HK-2 (cell line): ENCODE data around the gene SPINDOC.
"Not testable (repeated sequence)": the region's sequence is repeated elsewhere in the genome, so short reads cannot be mapped to it uniquely, and the experiment has no call there.

Source experiments
- DNase-seq: peaks from one replicate; pipeline ENCODE4 v3.0.0-alpha.2; 2018; ENCODE audit not compliant: unreplicated experiment

The SPINDOC gene

DNA sequence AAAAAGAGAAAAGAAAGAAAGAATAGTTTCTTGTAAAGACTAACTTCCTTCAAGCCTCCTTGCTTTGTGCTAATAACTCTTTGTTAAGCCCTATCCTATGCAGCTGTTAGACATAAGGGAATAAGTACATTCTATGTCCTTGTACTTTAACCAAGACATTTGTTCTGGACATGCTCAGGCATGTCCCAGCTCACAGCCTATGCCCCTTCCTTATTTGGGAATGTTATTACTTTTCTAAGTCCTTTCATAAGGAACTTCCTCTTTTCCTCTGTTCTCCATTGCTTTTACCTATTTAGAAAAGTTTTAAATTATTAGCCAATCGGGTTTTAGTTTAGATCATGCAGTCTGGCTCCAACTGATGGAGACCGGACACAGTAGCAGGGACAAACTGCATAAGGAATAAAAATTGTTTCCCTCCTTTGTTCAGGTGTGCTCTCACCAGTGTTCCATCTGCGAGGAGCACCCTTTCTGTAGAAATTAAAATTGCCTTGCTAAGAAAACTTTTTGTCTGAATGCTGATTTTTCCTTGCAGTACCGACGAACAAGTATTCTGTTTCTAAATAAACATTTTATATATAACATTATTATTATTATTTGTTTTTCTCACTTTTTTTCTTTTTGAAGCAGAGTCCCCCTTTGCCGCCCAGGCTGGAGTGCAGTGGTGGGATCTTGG lies 21.6 kb upstream of the SPINDOC start:
- no peak for DNase-seq

DNA sequence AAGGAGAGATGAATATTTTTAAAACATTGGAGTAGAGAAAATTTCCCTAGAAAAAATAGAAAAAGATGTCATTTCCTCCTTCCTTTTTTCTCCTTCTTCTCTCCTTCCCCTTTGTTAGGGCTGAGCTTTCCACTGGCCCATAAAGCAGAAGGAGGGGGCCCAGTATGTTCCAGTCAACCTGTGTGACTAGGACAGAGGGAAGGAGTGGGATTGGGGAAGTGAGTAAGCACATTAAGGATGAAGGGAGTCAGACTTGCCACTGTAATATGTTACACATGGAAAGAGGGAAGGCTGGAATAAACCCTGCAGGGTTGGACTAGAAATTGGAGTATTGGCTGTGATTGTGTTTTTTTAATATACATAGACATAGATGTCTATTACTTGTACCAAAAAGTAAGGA lies 20.1 kb upstream of the SPINDOC start:
- no peak for DNase-seq

DNA sequence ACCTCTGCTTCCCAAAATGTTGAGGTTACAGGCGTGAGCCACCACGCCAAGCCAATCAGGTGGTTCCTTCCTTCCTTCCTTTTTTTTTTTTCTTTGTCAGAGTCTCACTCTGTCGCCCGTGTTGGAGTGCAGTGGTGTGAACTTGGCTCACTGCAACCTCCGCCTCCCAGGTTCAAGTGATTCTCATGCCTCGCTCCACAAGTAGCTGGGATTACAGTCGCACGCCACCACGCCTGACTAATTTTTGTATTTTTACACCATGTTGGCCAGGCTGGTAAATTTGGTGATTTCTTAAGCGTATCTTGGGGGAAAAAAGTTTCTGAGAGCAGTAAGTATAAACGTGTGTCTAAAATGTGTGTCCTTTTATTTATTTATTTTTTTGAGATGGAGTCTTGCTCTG lies 18.2 kb upstream of the SPINDOC start:
- no peak for DNase-seq

DNA sequence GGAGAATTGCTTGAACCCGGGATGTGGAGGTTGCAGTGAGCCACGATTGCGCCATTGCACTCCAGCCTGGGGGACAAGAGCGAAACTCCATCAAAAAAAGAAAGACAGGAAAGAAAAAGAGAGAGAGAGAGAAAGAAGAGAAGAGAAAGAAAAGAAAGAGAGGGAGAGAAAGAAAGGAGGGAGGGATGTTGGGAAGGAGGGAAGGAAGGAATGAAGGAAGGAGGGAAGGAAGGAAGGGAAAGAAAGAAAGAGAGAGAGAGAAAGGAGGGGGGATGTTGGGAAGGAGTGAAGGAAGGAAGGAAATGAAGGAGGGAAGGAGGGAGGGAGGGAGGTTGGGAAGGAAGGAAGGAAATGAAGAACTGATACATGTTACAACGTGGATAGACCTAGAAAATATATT lies 12.3 kb upstream of the SPINDOC start:
- DNase-seq, result no peak

DNA sequence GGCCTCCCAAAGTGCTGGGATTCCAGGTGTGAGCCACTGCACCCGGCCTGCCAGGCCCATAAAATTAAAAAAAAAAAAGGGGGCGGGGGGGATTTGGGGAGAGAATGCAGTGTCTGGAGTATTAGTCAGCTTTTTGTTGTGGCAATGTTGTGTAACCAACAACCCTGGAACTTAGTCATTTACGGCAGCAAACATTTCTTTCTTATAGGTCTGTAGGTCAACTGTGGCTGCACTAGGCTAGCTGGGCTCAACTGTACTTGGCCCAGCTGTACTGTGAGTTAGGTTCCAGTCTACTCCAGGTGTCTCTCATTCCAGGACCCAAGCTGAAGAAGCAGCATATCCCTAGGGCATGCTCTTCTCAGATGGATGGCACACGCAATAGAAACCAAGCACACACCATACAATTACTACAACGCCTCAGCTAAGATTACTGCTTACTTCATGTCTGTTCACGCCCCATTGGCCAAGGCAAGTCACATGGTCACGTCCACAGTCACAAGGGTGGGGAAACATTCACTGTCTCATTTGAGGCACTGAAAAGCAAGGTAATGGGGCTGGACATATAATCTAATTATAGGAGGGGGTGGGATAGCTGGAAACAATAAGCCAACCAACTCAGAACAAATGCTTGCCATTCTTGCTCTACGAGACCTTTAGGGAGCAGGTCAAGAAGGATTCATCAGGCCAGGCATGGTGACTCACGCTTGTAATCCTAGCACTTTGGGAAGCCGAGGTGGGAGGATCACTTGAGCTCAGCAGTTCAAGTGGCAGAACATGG lies 10.4 kb upstream of the SPINDOC start:
- DNase-seq, result peak; percentile 66

DNA sequence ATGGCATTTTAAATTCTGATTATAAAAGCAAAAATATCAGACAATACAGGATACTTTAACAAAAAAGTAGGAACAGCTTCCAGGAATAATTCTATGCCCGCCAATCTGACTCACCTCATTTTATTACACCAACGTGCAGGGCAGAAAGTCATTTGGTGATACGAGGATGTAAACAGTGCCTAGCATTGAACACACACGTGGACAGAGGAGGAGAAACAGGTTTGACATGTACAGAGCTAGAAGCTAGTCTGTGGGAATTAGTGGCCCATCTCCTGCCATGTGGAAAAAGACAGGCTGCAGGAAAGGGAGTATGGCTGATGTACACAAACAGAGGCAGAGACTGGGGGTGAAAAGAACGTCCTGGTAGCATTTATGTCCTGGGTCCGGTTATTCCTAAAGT lies 9.0 kb upstream of the SPINDOC start:
- DNase-seq, result no peak

DNA sequence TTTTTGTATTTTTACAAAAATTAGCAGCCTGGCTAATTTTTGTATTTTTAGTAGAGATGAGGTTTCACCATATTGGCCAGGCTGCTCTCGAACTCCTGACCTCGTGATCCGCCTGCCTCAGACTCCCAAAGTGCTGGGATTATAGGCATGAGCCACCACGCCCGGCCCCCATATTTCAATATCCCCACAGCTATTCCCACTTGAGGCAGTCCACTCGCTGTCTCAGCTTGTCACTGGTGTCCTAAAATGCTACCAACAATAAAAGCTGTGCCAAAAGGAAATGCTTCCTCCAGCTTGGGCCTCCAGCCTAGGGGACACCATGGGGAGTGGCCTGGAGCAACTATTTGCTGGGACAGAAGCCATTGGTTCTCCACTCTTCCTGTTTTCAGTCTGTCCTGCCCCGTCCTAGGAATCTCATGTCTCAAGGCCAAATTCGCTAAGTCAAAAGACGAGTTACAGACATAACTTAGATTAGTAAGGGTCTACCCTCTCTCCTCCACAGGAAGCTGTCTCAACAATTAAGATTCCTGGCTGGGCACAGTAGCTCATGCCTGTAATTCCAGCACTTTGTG lies 7.3 kb upstream of the SPINDOC start:
- DNase-seq, result no peak

DNA sequence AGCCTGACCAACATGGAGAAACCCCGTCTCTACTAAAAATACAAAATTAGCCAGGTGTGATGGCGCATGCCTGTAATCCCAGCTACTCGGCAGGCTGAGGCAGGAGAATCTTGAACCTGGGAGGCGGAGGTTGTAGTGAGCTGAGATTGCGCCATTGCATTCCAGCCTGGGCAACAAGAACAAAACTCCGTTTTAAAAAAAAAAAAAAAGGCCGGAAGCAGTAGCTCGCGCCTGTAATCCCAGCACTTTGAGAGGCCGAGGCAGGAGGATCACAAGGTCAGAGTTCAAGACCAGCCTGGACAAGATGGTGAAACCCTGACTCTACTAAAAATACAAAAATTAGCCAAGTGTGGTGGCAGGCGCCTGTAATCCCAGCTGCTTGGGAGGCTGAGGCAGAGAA lies 2.9 kb upstream of the SPINDOC start:
- DNase-seq, result not testable (repeated sequence)

DNA sequence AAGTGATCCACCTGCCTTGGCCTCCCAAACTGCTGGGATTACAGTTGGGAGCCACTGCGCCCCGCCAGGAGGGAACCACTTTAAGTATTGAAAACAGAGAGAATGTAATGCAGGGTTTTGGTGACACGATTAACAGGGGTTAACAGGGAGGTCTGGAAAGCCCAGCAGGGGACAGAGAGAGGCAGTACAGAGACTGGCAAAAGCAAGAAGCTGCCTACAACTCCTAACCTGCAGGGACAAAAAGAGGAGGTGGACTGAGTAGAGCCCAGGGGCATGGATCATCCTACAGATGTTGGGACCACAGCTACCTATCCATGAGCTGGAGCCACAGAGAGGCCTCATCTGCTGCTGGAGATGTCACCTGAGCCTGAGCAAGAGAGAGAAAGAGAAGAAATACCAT lies 1.7 kb upstream of the SPINDOC start:
- DNase-seq, result no peak

DNA sequence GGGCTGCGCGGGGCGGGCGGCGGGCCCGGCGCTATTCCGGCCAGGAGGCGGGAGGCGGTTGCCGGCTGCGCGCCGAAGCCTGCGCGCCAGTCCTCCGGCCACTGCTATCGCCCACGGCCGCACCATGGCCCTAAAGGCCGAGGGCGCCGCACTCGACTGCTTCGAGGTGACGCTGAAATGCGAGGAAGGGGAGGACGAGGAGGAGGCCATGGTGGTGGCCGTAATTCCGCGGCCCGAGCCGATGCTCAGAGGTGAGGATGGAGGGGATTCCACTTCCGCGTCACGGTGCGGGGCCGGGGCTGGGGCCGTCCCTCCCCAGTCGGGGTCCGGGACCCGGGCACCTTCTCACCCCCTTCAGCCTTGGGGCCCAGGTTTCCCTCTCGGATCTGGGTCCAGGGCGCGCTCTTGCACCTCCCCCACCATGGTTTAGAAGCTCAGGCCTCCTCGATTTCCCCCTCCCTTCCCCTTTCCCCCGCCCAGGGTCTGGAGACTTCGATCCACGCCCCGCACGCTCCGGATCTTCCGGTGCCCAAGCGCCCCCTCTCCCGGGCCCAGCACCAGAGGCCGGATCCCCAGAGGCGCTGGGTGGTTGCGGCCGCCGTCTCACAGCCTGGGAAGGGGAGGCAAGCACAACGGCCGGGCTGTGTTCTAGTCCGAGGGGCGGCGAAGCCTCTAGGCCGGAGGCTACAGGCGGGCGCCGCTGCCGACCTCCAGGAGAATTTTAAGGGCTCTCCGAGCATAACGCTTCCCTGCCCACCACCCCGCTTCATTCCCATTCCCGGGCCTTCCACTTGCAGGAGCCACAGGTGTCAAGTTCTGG lies 517 bp downstream of the SPINDOC start:
- DNase-seq, result peak; percentile 40

DNA sequence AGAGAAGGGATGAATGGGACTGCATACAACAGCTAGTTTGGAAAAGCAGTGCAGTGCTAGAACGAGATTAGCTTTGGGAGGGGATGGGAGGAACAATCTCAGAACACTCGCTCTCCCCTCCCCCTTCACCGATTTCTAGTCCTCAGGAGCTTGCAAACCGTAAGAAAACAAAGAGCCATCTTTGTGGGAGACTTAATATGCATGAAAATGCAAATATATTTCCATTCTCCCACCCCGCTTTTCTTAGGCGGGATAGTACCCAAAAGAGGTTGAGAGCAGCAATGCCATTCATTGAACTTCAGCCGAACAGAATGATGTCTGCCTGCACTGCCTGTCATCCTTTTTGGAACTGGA lies 1.1 kb downstream of the SPINDOC start:
- no peak for DNase-seq

DNA sequence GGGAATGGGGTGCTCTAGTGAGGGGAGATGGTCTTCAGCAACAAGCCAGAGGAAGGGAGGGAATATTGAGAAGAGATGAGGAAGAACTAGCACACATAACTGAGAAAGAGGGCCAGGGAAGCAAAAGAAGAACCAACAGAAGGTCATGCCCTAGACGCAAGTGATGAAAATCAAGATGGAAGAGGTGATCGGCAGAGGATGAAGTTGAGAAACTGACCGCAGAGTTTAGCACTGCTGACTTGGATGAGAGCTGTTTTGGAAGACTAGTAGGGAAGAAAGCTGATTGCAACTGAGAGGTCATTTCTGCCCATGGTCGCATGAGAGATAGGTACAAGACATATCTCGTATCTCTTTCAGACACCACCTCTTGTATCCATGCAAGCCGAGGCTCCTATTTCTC lies 2.9 kb downstream of the SPINDOC start:
- DNase-seq, result no peak

DNA sequence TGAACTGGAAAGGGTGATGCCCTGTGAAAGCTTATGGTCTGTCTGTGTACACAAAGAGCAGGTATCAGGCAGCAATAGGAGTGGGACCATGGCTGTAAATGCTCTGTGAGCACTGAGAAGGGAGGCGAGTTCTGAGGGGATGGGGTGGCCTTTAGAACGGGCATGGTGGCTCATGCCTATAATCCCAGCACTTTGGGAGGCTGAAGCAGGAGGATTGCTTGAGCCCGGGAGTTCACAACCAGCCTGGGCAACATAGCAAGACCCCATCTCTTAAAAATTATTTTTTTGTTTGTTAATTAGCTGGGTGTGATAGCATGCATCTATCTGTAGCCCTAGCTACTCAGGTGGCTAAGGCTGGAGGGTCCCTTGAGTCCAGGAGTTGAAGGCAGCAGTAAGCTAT lies 3.5 kb downstream of the SPINDOC start:
- no peak for DNase-seq

DNA sequence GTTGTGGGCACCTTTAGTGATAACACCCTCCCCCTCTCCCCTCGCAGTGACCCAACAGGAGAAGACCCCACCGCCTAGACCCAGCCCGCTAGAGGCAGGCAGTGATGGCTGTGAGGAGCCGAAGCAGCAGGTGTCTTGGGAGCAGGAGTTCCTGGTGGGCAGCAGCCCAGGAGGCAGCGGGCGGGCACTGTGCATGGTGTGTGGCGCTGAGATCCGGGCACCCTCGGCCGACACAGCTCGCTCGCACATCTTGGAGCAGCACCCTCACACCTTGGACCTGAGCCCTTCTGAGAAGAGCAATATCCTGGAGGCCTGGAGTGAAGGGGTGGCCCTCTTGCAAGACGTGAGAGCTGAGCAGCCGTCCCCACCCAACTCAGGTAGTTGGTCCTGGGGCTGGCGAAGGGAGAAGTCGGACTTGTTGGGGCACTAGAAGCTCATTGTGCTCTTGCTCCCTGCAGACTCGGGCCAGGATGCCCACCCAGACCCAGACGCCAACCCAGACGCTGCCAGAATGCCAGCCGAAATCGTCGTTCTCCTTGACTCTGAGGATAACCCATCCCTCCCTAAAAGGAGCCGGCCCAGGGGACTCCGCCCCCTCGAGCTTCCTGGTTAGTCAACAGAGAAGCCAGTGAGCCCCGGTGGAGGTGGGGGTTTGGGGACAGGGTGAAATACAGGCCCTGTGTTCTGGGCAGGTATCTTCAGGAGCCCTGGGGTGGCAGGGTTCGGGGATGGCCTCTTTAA lies 4.7 kb downstream of the SPINDOC start:
- no peak for DNase-seq

DNA sequence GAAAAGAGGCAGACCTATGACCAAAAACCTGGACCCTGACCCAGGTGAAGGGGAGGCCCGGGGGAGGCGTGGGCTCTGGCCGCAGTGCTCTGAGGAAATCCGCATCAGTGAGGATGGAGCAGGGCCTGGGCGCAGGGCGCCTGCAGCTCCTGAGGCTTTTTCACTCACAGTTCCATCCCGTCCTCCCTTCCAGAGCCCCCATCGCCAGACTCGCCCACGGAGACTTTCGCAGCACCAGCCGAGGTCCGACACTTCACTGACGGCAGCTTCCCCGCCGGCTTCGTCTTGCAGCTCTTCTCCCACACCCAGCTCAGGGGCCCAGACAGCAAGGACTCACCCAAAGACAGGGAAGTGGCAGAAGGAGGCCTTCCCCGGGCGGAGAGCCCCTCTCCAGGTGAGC lies 5.4 kb downstream of the SPINDOC start:
- DNase-seq, result no peak

DNA sequence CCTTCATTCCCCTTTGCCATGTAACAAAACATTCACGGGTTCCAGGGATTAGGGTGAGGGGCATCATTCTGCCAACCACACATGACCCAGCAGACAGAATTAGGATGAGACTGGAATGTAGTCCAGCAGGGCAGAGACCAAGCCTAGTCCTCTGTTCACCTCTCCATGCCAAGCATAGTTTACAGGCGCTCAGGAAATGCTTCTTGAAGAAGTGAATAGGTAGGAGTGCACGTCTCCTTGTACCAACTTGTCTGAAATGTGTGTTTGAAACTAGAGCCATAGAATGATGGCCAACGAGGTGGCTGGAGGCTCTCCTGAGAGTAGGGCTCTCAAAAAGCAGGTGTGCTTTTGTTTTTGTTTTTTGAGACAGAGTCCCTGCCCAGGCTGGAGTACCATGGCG lies 8.2 kb downstream of the SPINDOC start:
- DNase-seq, result no peak

DNA sequence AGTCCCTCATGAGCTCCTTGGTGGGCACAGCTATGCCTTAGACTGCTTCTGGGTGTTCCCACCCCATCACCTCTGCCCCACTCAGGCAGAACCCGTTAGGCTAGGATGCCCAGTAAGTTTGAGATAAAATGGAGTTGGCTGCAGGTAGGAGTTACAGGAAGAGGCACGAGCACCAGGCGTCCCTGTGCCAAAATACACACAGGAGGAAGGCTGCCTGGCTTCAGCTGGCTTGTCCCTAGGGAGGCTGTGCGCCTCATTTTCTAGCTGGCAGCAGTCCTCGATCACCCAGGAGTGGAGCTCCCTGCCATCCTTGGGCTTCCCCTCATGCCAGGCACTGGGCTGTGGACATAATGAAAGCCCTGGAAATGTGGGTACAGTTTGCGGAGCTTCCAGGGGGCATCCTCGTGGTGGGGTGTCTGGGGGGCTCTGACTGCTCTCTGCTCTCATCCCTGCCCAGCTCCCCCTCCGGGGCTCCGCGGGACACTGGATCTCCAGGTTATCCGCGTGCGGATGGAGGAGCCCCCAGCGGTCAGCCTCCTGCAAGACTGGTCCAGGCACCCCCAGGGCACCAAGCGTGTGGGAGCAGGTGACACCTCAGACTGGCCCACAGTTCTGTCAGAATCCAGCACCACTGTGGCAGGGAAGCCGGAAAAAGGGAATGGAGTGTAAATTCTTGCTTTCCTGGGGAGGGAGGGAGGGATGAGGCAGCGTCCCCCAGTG lies 13.4 kb downstream of the SPINDOC start:
- DNase-seq, result no peak

DNA sequence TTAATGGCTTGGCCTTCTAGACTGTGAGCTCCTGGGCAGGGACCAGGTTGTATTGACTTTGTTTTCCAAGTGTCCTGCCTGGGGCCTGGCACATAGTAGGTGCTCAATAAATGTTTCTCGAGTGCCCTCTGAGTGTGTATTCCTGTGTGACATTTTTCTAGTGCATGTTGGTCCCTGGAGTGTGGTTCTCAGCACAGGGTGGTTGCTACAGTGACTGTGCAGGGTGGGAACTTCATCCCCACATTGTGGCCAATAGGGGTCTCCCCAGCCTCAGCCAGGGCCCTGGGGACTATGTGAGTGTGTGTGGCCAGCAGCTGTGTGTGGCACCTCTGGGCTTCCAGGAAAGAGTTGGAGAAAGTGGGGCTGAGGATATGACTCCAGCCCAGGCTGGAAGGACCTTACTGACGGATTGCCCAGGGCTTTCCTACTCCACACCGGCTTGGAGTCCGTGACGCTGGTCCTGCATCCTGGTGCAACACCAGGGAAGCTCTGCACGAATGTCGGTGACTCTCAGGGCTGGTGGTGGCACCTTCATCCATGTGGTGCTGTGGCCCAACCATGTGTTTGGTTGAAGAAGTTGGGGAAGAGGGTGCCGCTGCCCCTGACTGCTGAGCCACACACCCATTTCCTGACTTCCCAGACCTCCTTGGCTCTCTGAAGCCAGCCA lies 16.7 kb downstream of the SPINDOC start:
- DNase-seq, result no peak

DNA sequence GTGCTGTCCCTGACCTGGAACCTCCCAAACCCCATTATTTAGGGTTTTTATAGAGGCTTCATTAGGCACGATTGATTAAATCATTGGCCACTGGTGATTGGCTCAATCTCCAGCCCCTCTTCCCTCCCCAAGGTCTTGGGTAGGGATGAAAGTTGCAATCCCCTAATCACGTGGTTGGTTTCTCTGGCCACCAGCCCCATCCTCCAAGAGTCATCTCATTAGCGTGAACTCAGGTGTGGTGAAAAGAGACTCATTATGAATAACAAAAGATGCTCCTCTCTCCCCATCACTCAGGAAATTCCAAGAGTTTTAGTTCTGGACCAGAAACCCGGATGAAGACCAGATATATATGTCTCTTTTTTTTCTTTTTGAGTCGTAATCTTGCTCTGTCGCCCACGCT lies 18.1 kb downstream of the SPINDOC start:
- DNase-seq, result no peak

DNA sequence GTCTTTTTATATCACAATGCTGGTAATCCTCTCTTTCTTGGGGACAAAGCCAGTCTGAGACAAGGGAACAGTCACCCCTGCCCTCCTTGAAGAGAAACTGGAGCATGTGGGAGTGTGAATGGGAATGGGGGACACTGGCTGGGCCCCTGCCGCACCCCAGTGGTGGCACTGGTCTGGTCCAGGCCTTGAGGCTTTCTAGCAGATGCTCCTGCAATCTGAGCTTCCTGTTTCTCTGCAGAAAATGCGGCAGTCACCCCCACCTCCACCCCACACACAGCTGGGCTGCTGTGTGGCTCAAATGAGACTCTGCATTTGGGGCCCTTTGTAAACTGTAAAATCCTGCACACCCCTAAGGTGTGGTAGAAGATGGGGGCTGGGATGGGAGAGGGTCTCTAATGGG lies 19.1 kb downstream of the SPINDOC start:
- no peak for DNase-seq

DNA sequence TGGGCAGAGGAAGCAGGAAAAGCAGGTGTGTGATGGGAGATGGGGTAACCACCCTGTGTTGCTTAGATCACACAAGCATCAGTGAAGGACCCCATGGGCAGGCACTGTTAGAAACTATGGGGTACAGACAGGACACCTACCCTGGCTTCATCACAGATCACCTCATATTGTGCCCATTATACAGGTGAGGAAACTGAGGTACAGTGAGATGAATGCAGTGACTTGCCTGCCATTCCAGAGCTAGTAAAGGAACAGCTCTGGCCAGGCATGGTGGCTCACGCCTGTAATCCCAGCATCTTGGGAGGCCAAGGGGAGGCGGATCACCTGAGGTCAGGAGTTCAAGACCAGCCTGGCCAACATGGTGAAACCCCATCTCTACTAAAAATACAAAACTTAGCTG lies 19.8 kb downstream of the SPINDOC start:
- DNase-seq, result no peak
